Mesenteric fat pad (tissue), 1 donor: ENCODE measurements around the gene PPP1R9A. TPM values are rescaled to one million over a fixed set of nuclear protein-coding genes. Genes with fewer than 3 reads are reported as not detected.
"Not testable (repeated sequence)": the region's sequence is repeated elsewhere in the genome, so short reads cannot be mapped to it uniquely, and the experiment has no call there.

Experiments
- DNase-seq: peaks from one replicate; pipeline ENCODE4 v3.0.0-alpha.2; 2020; ENCODE audit warnings: low spot score
- total RNA-seq: library from RNA; stranded (reverse); fragmentation: NEBNext Ultra II Directional; extraction: Animal tissue kit (Norgen Biotek cat#: 25700); gene quantifications from one replicate; pipeline ENCODE4 v1.2.1, GENCODE V29; 2021
- donor health status: DM: yes; HTN: yes; CAD: no.

The PPP1R9A gene
- total RNA-seq, 1 donor from 2014 or later = 13.8 TPM

- DNase-seq = no peak
These were observed 64.9 kb downstream of the PPP1R9A start for GRCh38 chr7:94972296-94972695.

GRCh38 chr7:94973844-94974243 is 66.5 kb downstream of the PPP1R9A start:
- no peak for DNase-seq

DNA sequence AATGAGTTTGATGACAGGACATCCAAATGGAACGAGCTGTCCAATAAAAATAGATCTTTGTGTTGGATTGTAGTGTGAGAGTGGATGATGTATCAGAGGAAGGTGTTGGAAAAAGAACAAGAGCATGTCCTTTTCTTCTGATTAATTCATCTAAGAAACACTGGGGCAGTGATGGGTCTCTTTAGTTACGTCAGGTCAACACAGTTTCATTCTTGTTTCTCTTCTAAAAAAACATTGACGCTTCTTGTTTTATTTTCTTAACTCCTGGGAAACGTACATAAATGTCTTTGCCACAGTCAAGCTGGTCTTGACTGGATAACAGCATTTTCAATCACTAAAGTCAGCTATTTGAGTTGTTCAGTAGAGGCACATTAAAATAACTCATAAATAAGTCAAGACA is 67.0 kb downstream of the PPP1R9A start:
- no peak for DNase-seq

- DNase-seq = no peak
These were observed 67.9 kb downstream of the PPP1R9A start for GRCh38 chr7:94975336-94975735.

DNA sequence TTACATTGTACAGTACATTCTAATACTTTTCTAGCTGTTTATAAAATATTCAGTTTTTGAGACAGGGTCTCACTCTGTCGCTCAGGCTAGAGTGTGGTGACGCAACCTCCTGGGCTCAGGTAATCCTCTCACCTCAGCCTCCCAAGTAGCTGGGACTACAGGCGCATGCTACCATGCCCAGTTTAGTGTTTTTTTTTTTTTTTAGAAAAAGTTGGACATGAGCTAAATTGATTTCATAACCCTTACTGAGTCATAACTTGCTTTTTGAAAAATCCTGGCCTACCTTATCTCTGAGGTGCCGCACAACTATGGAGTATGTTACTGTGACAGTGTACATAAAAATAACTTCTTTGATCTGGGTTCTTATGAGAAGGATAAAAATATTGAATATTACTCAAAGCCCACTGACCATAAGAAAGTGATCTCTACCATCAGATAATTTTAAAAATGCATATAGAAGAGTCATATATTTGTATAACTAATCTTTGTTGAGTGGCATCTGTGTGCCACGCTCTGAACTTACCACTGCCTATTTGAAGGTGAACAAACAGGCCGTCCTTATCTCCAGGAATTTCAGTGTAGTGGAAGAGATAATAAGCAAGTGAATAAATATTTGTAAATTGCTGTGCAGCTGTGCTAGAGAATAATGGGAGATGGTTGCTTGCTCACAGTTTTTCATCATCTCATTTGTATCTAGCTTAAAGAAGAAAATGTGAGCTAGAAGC is 73.2 kb downstream of the PPP1R9A start:
- DNase-seq = no peak

GRCh38 chr7:94995921-94996320 is 88.5 kb downstream of the PPP1R9A start:
- DNase-seq = no peak

- no peak for DNase-seq
These were observed 89.0 kb downstream of the PPP1R9A start for GRCh38 chr7:94996369-94996768.

DNA sequence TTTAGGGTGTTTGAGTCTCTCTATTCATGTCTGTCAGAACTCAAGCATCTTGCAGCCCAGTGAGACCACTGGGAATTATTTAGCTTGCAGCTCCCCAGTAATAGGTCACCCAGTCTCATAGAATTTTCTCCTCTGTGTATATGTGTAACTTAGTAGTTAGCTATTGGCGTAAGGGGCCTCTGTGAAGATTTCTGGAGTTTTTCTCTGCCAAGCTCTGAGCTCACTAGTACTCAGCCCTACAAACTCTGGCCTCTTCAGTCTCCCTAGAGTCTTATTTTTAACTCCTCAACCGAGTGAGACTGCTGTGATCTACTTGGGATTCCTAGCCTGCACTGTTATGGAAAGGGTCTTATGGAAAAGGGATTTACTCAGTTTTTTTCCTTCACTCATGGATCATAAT is 90.2 kb downstream of the PPP1R9A start:
- no peak for DNase-seq

DNA sequence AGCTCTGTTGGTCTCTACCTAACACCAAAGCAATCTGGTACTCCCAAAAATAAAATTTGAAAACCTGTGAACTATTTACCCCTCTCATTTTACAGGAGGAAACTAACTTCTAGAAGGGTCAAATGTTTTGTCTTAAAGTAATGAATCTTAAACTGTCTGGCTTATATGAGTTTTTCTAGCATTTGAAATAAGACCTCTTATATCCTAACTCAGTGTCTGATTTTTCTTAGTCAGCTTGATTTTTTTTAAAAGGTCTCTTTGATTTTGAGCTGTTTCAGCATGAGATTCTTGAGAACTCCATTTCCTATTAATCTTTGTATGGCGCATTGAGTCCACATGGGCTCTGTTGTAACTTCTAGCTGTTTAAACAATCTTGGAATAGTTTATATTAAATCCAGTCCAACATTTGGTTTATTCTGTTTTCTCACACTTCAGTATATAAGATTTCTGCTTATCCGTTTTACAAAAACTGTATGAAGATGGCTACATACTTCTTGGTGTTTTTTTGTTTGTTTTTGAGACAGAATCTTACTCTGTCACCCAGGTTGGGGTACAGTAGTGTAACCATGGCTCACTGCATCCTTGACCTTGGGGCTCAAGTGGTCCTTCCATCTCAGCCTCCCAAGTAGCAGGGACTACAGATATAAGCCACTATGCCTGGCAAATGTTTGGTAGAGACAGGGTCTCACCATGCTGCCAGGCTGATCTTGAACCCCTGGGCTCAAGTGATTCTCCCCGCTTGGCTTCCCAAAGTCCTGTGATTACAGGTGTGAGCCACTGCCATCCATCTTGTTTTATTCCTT is 91.1 kb downstream of the PPP1R9A start:
- DNase-seq = no peak

DNA sequence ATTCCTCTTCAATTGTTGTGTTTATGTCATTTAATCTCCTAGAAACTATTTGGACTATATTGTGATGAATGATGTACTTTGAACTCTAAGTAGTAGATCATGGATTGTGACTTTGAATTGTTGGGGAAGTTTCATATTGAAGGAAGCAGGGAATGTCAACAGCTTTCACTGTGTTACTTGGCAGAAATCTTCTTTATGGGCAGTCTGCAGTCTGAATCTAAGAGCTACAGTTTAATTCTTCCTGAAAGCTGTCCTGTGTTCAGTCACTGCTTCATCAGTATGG is 91.6 kb downstream of the PPP1R9A start:
- DNase-seq = no peak

DNA sequence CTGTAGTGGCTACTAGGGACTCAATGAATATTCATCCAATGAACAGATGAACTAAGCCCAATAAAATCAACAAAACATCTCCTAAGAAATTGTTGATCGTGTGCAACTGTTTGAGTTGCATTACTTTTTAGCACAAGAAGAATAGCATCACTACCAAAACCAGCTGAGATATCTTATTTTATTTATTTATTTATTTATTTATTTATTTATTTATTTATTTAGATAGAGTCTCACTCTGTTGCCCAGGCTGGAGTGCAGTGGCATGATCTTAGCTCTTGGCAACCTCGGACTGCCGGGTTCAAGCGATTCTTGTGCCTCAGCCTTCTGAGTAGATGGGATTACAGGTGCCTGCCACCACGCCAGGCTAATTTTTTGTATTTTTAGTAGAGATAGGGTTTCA is 92.2 kb downstream of the PPP1R9A start:
- DNase-seq = not testable (repeated sequence)

- no peak for DNase-seq
These were observed 93.9 kb downstream of the PPP1R9A start for GRCh38 chr7:95001258-95001657.

DNA sequence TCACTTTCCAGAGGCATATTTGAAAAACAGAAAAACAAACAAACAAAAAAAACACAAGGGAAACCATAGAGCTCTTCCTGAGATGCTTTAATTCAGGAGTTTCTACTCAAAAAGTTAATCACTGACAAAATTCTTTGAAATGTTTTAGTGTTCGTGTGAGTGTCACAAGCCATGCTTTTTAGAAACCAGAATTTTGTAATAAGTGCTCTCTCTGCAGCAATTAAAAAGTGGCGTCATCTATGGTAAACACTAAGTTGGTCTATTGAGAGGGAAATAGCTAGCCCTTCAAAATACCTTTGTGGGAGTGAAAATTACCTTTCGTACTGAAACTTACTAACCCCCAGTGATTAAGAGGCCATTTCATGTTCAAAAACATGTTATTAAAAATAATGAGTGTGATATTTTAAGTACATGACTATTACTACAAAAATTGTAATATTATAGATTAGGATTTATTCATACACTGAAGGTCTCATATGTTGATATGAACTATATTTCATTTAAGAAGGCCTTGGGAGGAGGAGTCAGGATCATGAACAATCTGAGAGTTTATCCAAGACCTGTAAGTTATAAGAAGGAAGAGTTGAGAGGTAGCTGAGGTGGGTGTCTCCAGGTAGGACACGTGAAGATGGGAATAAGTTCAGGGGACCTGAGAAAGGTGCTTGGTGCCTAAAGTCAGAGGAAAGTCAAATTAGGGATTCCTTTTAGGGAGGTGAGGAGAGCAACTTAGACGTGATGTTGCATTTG is 94.6 kb downstream of the PPP1R9A start:
- no peak for DNase-seq

DNA sequence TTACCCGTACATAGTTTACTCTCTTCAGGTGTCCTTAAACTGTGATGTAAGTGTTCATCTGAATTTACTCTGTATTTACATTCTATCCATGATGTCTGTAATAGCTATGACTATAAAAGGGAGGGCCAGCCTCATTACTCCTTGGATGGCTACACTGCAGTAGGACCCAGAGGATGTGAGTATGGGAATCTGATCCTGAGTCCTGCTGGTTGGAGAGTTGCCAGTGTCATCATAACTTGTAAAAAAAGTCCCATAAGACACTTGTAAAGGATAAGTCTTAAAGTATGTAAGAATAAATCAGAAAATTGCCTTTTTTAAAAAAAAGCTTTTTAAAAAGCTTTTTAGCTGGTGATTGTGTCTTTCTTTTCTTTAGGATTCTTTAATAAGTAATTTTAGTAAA is 95.4 kb downstream of the PPP1R9A start:
- DNase-seq = no peak

GRCh38 chr7:95004618-95005247 is 97.3 kb downstream of the PPP1R9A start:
- DNase-seq = no peak

DNA sequence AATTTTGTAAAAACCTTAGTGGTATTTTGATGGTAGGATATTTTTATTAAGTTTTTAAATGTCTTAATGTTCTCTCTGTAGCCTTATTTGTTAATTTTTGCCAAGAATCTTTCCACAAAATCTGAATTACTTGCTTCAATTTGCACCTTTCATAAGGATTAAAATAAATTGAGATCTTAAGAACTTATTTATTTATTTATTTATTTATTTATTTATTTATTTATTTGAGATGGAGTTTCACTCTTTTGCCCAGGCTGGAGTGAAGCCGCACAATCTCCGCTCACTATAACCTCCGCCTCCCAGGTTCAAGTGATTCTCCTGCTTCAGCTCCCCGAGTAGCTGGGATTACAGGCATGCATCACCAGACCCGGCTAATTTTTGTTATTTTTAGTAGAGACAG is 98.6 kb downstream of the PPP1R9A start:
- no peak for DNase-seq

DNA sequence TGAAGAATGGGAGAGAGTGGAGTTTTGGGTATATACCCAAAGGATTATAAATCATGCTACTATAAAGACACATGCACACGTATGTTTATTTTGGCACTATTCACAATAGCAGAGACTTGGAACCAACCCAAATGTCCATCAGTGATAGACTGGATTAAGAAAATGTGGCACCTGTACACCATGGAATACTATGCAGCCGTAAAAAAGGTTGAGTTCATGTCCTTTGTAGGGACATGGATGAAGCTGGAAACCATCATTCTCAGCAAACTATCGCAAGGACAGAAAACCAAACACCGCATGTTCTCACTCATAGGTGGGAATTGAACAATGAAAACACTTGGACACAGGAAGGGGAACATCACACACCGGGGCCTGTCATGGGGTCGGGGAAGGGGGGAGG is 101.4 kb downstream of the PPP1R9A start:
- not testable (repeated sequence) for DNase-seq

DNA sequence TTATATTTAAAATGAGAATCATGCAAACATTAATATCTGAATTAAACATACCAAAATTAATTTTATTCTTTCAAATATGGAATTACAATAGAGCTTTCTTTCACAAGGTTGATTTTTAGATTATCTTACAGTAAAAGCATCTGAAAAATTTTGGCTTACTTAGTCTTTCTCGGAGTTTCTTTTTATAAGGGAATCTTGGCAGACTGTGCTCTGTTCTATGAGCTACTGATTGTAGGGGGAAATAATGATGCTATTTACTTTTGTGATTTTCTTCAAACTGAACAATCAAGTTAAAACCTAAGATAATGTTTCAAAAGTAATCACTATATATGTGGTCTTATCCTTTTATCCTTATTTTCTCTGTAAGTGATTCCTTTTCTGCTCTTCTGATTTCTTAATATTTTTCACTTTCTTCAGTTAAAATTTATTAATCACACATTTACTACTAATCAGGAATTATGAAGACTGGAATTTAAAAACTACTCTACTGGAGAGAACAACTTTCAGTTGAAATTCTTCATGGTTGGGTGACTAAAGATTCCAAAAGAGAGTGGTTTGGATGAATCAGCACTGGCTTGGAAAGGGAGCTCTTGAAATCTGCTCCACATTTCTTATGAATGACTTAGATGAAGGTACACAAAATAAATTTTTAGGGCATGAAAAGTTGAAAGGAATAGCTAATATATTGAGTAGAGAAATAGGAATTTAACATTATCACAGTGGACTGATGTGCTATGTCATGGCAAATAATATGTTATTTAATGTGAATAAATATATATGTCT is 103.9 kb downstream of the PPP1R9A start:
- no peak for DNase-seq

GRCh38 chr7:95011995-95012394 is 104.6 kb downstream of the PPP1R9A start:
- DNase-seq = no peak

GRCh38 chr7:95018021-95018420 is 110.6 kb downstream of the PPP1R9A start:
- DNase-seq = no peak

GRCh38 chr7:95026018-95026417 is 118.6 kb downstream of the PPP1R9A start:
- no peak for DNase-seq
